Hepatocyte (in vitro differentiated cells): Measurements from ENCODE around the gene DYNC1I2. TPM values are rescaled to one million over a fixed set of nuclear protein-coding genes. Genes with fewer than 3 reads are reported as not detected.

Source experiments
- DNase-seq: peaks from one replicate; pipeline ENCODE4 v3.0.0-alpha.2; 2016; ENCODE audit warnings: low spot score
- H2AFZ ChIP-seq: fragments of 200-600 bp; sonication (generic); 2 replicates; pipeline ENCODE4 v1.6.0; 2016; ENCODE audit warnings: antibody characterized with exemption, mild to moderate bottlenecking
- H3K27ac ChIP-seq: fragments of 200-600 bp; sonication (generic); 2 replicates; pipeline ENCODE4 v1.5.1; 2016; ENCODE audit warnings: mild to moderate bottlenecking
- H3K27me3 ChIP-seq: fragments of 200-600 bp; sonication (generic); 2 replicates; pipeline ENCODE4 v1.6.1; 2016
- H3K36me3 ChIP-seq: fragments of 200-600 bp; sonication (generic); replicated peaks from 2 replicates; pipeline ENCODE4 v1.5.1; 2016; ENCODE audit warnings: low read depth; ENCODE audit not compliant: insufficient read depth
- H3K4me1 ChIP-seq: fragments of 200-600 bp; sonication (generic); 2 replicates; pipeline ENCODE4 v1.5.1; 2016; ENCODE audit warnings: mild to moderate bottlenecking, moderate library complexity; ENCODE audit not compliant: insufficient read depth
- H3K4me2 ChIP-seq: fragments of 200-600 bp; sonication (generic); 2 replicates; pipeline ENCODE4 v1.6.0; 2016
- H3K4me3 ChIP-seq: fragments of 200-600 bp; sonication (generic); 2 replicates; pipeline ENCODE4 v1.5.1; 2016; ENCODE audit warnings: mild to moderate bottlenecking
- H3K79me2 ChIP-seq: fragments of 200-600 bp; sonication (generic); 2 replicates; pipeline ENCODE4 v1.6.0; 2017; ENCODE audit warnings: mild to moderate bottlenecking
- H3K9me2 ChIP-seq: fragments of 200-600 bp; sonication (generic); replicated peaks from 2 replicates; pipeline ENCODE4 v1.6.0; 2017; ENCODE audit warnings: mild to moderate bottlenecking; ENCODE audit not compliant: insufficient read depth
- H3K9me3 ChIP-seq: fragments of 200-600 bp; sonication (generic); 2 replicates; pipeline ENCODE4 v1.5.1; 2016; ENCODE audit warnings: low read depth, mild to moderate bottlenecking
- H4K20me1 ChIP-seq: fragments of 200-600 bp; sonication (generic); 2 replicates; pipeline ENCODE4 v1.6.0; 2016; ENCODE audit warnings: mild to moderate bottlenecking; ENCODE audit not compliant: insufficient read depth, poor library complexity, severe bottlenecking
- CTCF ChIP-seq: fragments of 200-600 bp; sonication (generic); IDR thresholded peaks from 2 replicates; pipeline ENCODE4 v1.5.1; 2016; ENCODE audit warnings: antibody characterized with exemption, mild to moderate bottlenecking; ENCODE audit not compliant: poor library complexity
- EZH2 ChIP-seq: fragments of 200-600 bp; sonication (generic); IDR thresholded peaks from 2 replicates; pipeline ENCODE4 v1.6.1; 2016; ENCODE audit warnings: antibody characterized with exemption, mild to moderate bottlenecking, borderline replicate concordance
- EZH2phosphoT487 ChIP-seq: fragments of 200-600 bp; sonication (generic); IDR thresholded peaks from one replicate; pipeline ENCODE4 v1.6.1; 2018; ENCODE audit warnings: antibody characterized with exemption, mild to moderate bottlenecking, low read depth, moderate library complexity; ENCODE audit not compliant: unreplicated experiment, severe bottlenecking
- WGBS: methylation state at CpG from one replicate; pipeline ENCODE4 v1.1.6; 2016; ENCODE audit warnings: low lambda C conversion rate; ENCODE audit errors: missing lambda C conversion rate; 5-methylcytosine and 5-hydroxymethylcytosine counted together
- polyA plus RNA-seq: library from polyadenylated mRNA; unstranded; fragments of >200 nt; fragmentation: Nextera tagmentation; extraction: Ambion mirVana; gene quantifications from 2 replicates; pipeline ENCODE4 v1.2.1, GENCODE V29; 2016
- total RNA-seq: library from RNA; depleted of rRNA; stranded (reverse); fragments of >200 nt; gene quantifications from 2 replicates; pipeline ENCODE4 v1.2.3, GENCODE V29; 2014

Gene DYNC1I2
- total and polyA plus RNA-seq, 2 experiments from 2014 or later: 54.3 to 116 TPM

- Histone ChIP-seq H3K36me3 (no peaks in the 10 kb centered on the region), H3K27me3 (no peaks in the 10 kb centered on the region), H3K79me2 (no peaks in the 10 kb centered on the region), H3K4me3 (no peak overlapping the region), H4K20me1 (no peaks in the 10 kb centered on the region), H3K27ac (no peak overlapping the region), H2AFZ (no peak overlapping the region), H3K9me3 (no peaks in the 10 kb centered on the region), H3K9me2 (no peaks in the 10 kb centered on the region), H3K4me1 (no peaks in the 10 kb centered on the region), H3K4me2 (no peak overlapping the region)
- no peak for DNase-seq
- TF ChIP-seq CTCF: no peak
- no peak for TF ChIP-seq EZH2
- TF ChIP-seq EZH2phosphoT487: no peak
- WGBS: 83% methylated on average over 4 of the region's 4 CpGs
Observed at GRCh38 chr2:171791361-171791760, 104.1 kb downstream of the DYNC1I2 start.

- no peak overlapping the region for H3K4me2 ChIP-seq
- no peak overlapping the region for H2AFZ ChIP-seq
- 93% methylated on average over 3 of the region's 3 CpGs for WGBS
- no peaks in the 10 kb centered on the region for H4K20me1 ChIP-seq
- H3K79me2 ChIP-seq: no peaks in the 10 kb centered on the region
- no peaks in the 10 kb centered on the region for H3K36me3 ChIP-seq
- no peaks in the 10 kb centered on the region for H3K4me1 ChIP-seq
- no peaks in the 10 kb centered on the region for H3K9me2 ChIP-seq
- no peak for DNase-seq
- no peak overlapping the region for H3K27ac ChIP-seq
- no peaks in the 10 kb centered on the region for H3K27me3 ChIP-seq
- no peak overlapping the region for H3K4me3 ChIP-seq
- no peaks in the 10 kb centered on the region for H3K9me3 ChIP-seq
- TF ChIP-seq EZH2phosphoT487 (no peak), CTCF (no peak), EZH2 (no peak)
Observed at GRCh38 chr2:171792157-171792556, 104.9 kb downstream of the DYNC1I2 start.

- H3K4me3 ChIP-seq: no peak overlapping the region
- H3K4me2 ChIP-seq: no peak overlapping the region
- TF ChIP-seq CTCF (no peak), EZH2phosphoT487 (no peak), EZH2 (no peak)
- H3K9me2 ChIP-seq: no peaks in the 10 kb centered on the region
- H4K20me1 ChIP-seq: no peaks in the 10 kb centered on the region
- no peaks in the 10 kb centered on the region for H3K4me1 ChIP-seq
- no peak for DNase-seq
- WGBS: 55% methylated on average over 4 of the region's 4 CpGs
- no peaks in the 10 kb centered on the region for H3K9me3 ChIP-seq
- no peaks in the 10 kb centered on the region for H3K36me3 ChIP-seq
- H3K79me2 ChIP-seq: no peaks in the 10 kb centered on the region
- H2AFZ ChIP-seq: no peak overlapping the region
- no peaks in the 10 kb centered on the region for H3K27me3 ChIP-seq
- no peak overlapping the region for H3K27ac ChIP-seq
Observed at GRCh38 chr2:171792886-171793580, 105.8 kb downstream of the DYNC1I2 start.
